Glutamatergic neuron (in vitro differentiated cells): ENCODE results near the gene SVOPL. TPM values are rescaled to one million over a fixed set of nuclear protein-coding genes. Genes with fewer than 3 reads are reported as not detected.

ENCODE experiments used
- DNase-seq: peaks from one replicate; pipeline ENCODE4 v3.0.0; 2022
- H3K27ac Mint-ChIP-seq: one replicate; pipeline ENCODE4 v1.8.0; 2020; ENCODE audit warnings: mild to moderate bottlenecking, mixed read lengths, inconsistent platforms; ENCODE audit not compliant: unreplicated experiment
- H3K27me3 Mint-ChIP-seq: one replicate; pipeline ENCODE4 v1.8.0; 2020; ENCODE audit warnings: mild to moderate bottlenecking, moderate library complexity, mixed read lengths, inconsistent platforms; ENCODE audit not compliant: unreplicated experiment
- H3K36me3 Mint-ChIP-seq: one replicate; pipeline ENCODE4 v1.8.0; 2020; ENCODE audit warnings: mild to moderate bottlenecking, mixed read lengths, inconsistent platforms; ENCODE audit not compliant: unreplicated experiment
- H3K4me1 Mint-ChIP-seq: one replicate; pipeline ENCODE4 v1.8.0; 2020; ENCODE audit warnings: mild to moderate bottlenecking, low read depth, mixed read lengths, inconsistent platforms; ENCODE audit not compliant: unreplicated experiment
- H3K4me3 Mint-ChIP-seq: one replicate; pipeline ENCODE4 v1.8.0; 2020; ENCODE audit warnings: mild to moderate bottlenecking, mixed read lengths, inconsistent platforms; ENCODE audit not compliant: unreplicated experiment
- H3K9me3 Mint-ChIP-seq: one replicate; pipeline ENCODE4 v1.8.0; 2020; ENCODE audit warnings: mild to moderate bottlenecking, moderate library complexity, mixed read lengths, inconsistent platforms; ENCODE audit not compliant: unreplicated experiment
- long read RNA-seq: library from polyadenylated mRNA; unstranded; transcript quantifications from one replicate; pipeline ENCODE4 v2.0.0, GENCODE V29; 2020; ENCODE audit not compliant: unreplicated experiment
- total RNA-seq: library from RNA; stranded (reverse); fragmentation: NEBNext Ultra II Directional; extraction: Animal tissue kit (Norgen Biotek cat#: 25700); gene quantifications from one replicate; pipeline ENCODE4 v1.2.1, GENCODE V29; 2021; ENCODE audit not compliant: unreplicated experiment
- TF ChIP-seq, protein P1 (sequence below): fragments of 200-600 bp; sonication (generic); IDR thresholded peaks from one replicate; pipeline ENCODE4 v1.5.0; 2021; ENCODE audit not compliant: partially characterized antibody, unreplicated experiment

Gene SVOPL, protein sequence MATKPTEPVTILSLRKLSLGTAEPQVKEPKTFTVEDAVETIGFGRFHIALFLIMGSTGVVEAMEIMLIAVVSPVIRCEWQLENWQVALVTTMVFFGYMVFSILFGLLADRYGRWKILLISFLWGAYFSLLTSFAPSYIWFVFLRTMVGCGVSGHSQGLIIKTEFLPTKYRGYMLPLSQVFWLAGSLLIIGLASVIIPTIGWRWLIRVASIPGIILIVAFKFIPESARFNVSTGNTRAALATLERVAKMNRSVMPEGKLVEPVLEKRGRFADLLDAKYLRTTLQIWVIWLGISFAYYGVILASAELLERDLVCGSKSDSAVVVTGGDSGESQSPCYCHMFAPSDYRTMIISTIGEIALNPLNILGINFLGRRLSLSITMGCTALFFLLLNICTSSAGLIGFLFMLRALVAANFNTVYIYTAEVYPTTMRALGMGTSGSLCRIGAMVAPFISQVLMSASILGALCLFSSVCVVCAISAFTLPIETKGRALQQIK
- total RNA-seq, result not detected
- long read RNA-seq, partial matches to known transcripts, result 0 of 1 reads
- long read RNA-seq, other reads (novel, unspliced or antisense), result 1 of 1 reads

GRCh38 chr7:138700857-138701536 lies at the start of gene SVOPL:
SVOPL (minus strand) TSS chr7:138701362; CDS start chr7:138679045, 22,317 bp downstream.
- Mint-ChIP-seq H3K9me3 (no peaks in the 10 kb centered on the region), H3K4me3 (no peak within 1 kb of the TSS), H3K36me3 (no peaks in the 10 kb centered on the region), H3K4me1 (no peaks in the 10 kb centered on the region), H3K27ac (no peak within 1 kb of the TSS), H3K27me3 (peaks cover 4% of the 10 kb centered on the region)
- no peak for DNase-seq
- TF ChIP-seq, protein P1, sequence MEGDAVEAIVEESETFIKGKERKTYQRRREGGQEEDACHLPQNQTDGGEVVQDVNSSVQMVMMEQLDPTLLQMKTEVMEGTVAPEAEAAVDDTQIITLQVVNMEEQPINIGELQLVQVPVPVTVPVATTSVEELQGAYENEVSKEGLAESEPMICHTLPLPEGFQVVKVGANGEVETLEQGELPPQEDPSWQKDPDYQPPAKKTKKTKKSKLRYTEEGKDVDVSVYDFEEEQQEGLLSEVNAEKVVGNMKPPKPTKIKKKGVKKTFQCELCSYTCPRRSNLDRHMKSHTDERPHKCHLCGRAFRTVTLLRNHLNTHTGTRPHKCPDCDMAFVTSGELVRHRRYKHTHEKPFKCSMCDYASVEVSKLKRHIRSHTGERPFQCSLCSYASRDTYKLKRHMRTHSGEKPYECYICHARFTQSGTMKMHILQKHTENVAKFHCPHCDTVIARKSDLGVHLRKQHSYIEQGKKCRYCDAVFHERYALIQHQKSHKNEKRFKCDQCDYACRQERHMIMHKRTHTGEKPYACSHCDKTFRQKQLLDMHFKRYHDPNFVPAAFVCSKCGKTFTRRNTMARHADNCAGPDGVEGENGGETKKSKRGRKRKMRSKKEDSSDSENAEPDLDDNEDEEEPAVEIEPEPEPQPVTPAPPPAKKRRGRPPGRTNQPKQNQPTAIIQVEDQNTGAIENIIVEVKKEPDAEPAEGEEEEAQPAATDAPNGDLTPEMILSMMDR, result no peak

DNA sequence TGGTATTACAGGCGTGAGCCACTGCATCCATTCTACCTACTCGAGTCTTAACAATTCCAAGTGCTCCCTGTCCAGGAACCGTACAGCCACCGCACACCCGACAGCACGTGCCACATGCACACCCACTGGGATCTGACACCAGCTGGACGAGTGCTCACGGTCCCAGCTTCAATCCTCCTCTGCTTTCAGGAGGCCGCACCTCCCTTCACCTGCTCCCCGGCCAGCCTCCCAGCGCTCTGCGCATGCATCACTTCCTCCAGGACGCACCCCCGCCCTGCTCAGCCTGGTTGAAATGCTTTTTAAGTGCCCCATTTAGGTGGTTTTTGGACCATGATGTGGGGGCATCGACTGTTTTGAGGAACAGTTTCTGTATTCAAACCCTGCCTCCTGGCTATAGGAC lies 49.3 kb upstream of the SVOPL start:
- Mint-ChIP-seq H3K9me3 (peaks cover 2% of the 10 kb centered on the region), H3K27ac (no peak overlapping the region), H3K4me1 (peaks cover 11% of the 10 kb centered on the region), H3K4me3 (no peak overlapping the region), H3K36me3 (no peaks in the 10 kb centered on the region), H3K27me3 (peaks cover 5% of the 10 kb centered on the region)
- DNase-seq, result no peak
- TF ChIP-seq, protein P1, result no peak

DNA sequence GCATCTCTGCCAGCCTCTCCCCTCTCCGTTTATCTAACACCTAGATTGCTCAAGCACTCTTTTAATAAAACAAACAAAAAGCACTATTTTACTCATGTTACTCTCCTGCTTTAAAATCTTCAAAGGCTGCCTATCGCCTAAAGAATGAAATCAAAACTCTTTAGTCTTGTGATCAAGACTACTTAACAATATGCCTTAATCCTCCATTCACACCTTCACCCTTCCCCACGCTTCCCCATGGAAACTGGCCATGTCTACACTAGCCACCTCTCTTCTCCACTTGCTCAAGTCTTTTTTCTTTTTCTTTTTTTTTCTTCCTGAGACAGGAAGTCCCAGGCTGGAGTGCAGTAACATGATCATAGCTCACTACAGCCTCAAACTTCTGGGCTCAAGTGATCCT lies 48.8 kb upstream of the SVOPL start:
- TF ChIP-seq, protein P1, result no peak

DNA sequence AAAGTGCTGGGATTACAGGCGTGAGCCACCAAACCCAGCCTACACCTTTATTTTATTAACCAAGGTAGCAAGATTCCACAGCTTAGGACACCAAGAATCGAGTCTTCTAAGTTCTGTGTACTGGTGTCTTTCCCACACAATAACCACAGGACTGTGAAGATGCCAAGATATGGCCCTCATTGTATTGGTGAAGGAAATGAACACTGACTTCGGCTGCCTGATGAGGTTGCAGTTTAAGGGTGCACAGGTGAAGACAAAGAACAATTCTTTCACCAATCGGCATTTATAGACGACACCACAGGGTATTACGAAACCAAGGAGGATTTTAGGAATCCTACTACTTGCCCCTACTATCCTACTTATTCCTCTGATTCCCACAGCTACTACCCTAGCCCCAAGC lies 47.5 kb upstream of the SVOPL start:
- no peaks in the 10 kb centered on the region for H3K9me3 Mint-ChIP-seq
- TF ChIP-seq, protein P1, result no peak
- peaks cover 5% of the 10 kb centered on the region for H3K27me3 Mint-ChIP-seq
- peaks cover 11% of the 10 kb centered on the region for H3K4me1 Mint-ChIP-seq
- no peak overlapping the region for H3K27ac Mint-ChIP-seq
- H3K36me3 Mint-ChIP-seq, result no peaks in the 10 kb centered on the region
- H3K4me3 Mint-ChIP-seq, result no peak overlapping the region
- DNase-seq, result no peak

More for the DNA sequence above, 48.8 kb upstream of the SVOPL start:
- H3K36me3 Mint-ChIP-seq, result no peaks in the 10 kb centered on the region
- peaks cover 11% of the 10 kb centered on the region for H3K4me1 Mint-ChIP-seq
- H3K27ac Mint-ChIP-seq, result no peak overlapping the region
- DNase-seq, result no peak
- peaks cover 5% of the 10 kb centered on the region for H3K27me3 Mint-ChIP-seq
- H3K4me3 Mint-ChIP-seq, result no peak overlapping the region
- H3K9me3 Mint-ChIP-seq, result peaks cover 2% of the 10 kb centered on the region
